WI38 (cell line): ENCODE data around the gene THSD4.

Source experiments
- H3K4me3 ChIP-seq: 2 replicates; pipeline ENCODE4 v1.5.1; 2011; ENCODE audit warnings: low read depth, mild to moderate bottlenecking, control low read depth, low read length
- TF ChIP-seq, protein P1 (sequence below): IDR thresholded peaks from 2 replicates; pipeline ENCODE4 v1.5.1; 2012; ENCODE audit warnings: low read depth, mild to moderate bottlenecking, control low read depth, low read length

THSD4 gene

DNA sequence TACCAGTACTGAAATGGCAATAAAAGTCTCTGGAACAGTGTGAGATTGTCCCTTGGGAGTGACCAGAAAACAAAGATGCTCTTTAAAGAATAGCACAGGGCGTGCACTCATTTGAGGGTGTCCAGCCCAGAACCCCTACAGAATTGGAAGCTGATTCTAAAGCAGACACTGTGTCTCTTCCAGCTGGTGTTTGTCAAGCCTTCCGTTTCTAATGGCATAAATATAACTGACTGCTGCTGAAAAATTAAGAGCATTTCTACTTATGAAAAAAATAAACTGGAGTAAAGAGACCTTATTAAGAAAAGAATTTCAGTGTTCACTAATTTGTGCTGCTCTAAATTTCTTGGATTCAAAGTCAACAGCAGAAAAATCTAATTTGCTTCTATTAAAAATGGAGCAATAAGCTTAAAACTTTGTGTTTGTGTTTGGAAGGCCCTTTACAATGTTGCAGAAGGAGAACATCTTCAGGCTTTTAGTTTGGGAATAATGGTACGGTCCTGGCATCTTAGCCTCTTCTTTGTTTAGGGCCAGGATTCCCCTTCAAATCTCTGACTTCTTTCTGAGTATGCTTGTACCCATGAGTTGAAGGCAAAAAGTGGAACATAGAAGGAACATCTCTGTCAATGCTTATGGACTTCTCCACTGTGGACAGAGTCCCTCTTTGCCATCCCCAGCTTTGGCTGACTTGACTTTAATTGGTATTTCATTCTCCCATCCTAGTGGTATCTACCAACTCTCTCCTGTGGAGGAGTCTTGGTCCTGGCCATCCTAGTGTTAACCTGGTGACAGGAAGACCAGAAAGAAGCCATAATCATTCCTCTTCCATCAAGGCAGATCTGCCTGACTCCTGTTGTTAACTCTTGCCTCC lies 65.9 kb downstream of the THSD4 start:
- TF ChIP-seq, protein P1, sequence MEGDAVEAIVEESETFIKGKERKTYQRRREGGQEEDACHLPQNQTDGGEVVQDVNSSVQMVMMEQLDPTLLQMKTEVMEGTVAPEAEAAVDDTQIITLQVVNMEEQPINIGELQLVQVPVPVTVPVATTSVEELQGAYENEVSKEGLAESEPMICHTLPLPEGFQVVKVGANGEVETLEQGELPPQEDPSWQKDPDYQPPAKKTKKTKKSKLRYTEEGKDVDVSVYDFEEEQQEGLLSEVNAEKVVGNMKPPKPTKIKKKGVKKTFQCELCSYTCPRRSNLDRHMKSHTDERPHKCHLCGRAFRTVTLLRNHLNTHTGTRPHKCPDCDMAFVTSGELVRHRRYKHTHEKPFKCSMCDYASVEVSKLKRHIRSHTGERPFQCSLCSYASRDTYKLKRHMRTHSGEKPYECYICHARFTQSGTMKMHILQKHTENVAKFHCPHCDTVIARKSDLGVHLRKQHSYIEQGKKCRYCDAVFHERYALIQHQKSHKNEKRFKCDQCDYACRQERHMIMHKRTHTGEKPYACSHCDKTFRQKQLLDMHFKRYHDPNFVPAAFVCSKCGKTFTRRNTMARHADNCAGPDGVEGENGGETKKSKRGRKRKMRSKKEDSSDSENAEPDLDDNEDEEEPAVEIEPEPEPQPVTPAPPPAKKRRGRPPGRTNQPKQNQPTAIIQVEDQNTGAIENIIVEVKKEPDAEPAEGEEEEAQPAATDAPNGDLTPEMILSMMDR: no peak
- no peak overlapping the region for H3K4me3 ChIP-seq

DNA sequence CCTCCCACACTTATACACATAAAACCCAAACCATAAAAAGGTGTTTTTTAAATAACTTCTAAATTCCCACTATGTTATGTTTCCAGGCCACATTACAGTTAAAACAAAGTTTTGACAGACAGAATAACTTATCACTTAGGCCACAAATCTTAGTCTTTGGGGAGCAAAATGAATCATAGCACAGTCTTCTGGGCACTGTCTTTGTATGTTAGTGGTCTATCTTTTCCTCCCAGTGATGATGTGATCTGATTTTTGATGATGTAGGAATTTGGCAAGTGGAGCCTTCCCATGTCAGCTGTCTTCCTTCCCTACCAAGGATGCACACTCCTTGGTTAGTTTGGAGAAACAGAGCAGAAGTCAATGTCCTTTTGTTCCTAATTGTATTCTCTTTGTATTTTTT lies 67.3 kb downstream of the THSD4 start:
- no peak overlapping the region for H3K4me3 ChIP-seq
- TF ChIP-seq, protein P1: no peak

DNA sequence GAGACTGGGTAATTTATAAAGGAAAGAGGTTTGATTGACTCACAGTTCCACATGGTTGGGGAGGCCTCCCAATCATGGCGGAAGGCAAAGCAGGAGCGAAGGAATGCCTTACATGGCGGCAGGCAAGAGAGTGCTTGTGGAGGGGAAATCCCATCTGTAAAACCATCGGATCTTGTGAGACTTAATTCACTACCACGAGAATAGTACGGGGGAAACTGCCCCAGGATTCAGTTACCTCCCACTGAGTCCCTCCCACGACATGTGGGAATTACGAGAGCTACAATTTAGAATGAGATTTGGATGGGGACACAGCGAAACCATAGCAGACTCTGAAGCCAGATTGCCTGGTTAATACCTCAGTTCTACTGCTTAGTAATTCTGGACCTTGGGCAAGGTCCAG lies 67.8 kb downstream of the THSD4 start:
- TF ChIP-seq, protein P1: no peak
- no peak overlapping the region for H3K4me3 ChIP-seq

DNA sequence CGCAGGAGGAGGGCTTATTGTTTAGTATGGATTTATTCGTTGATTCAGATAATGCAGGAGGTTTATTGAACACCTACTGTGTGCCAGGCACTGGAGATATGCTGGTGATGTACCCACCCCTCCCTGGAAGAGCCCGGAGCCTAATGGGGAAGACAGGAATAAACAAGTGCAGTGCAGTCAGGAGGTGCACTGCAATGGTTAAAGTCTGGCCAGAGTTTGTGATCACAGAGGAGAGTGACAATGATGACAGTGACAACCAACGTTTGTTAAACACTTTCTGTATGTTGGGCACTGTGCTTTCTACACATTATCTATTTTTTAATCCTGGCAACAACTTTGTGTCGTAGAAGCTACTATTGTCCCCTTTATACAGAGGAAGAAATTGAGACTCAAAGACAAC lies 70.4 kb downstream of the THSD4 start:
- TF ChIP-seq, protein P1: no peak
- no peak overlapping the region for H3K4me3 ChIP-seq

DNA sequence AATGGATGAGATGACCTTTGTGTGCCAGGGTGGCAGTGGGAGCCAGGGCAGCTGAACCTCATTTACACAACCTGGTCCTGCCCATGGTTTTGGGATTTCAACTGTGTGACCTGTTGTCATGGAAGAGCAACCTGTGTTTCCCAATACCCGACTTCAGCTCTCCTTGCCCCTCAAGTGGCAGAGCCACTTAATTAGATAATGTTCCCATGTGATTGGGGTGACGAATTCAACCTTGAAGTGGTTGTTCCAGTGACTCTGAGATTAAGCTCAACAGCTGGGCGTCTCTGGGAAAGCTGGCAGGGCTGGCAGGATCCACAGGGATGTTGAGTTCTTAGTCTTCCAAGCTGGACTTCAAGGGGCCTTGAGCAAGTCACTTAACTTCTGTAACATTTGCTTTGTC lies 71.0 kb downstream of the THSD4 start:
- TF ChIP-seq, protein P1: no peak
- no peak overlapping the region for H3K4me3 ChIP-seq

DNA sequence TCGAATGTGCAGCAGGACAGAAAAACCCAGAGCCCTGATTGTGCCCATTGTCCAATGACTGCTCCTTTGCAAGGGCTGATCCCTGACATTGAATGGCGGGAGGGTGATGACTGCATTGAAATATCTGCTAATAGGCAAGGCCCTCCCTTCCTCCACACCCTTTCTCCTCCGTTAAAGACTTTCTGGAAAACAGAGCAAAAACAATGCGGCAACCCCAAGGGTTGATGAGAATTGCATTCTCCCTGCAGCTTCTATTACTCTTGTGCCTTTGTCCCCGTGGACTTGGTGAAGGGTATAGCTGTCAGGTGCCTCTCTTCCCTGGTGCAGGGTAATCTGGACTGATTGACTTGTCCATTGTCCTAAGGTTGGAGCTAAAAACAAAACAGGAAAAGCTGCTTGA lies 71.8 kb downstream of the THSD4 start:
- TF ChIP-seq, protein P1: no peak

DNA sequence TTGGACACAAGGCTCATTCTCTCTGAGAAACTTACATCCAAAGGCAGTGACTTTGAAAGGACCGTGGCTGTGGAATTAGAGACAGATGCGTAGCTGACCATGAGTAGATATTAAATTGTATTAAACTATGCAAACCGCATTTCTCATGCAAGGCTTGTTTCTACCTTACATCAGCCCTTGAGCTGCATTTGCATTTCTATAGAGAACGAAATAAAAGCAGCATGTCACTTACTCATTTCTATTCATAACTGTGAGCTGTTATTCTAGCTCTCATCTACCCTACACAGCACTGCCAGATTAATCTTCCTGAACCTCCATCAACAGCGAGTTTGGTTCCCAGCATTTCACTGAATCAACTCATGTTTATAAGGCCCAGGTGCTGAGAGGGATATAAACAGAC lies 72.3 kb downstream of the THSD4 start:
- no peak overlapping the region for H3K4me3 ChIP-seq
- TF ChIP-seq, protein P1: no peak

More for the DNA sequence above, 71.8 kb downstream of the THSD4 start:
- H3K4me3 ChIP-seq: no peak overlapping the region
